ENCODE data around the gene RNASEL. TPM values are rescaled to one million over a fixed set of nuclear protein-coding genes. Genes with fewer than 3 reads are reported as not detected.
A peak's percentile ranks its signal among the peaks of the same experiment; 100 is the strongest.
"Not testable (repeated sequence)": the region's sequence is repeated elsewhere in the genome, so short reads cannot be mapped to it uniquely, and the experiment has no call there.

Gene RNASEL
- 1.6 TPM for polyA plus RNA-seq (2013, experiment 1 of 2; ENCODE audit: insufficient read length)
- 1.9 TPM for polyA plus RNA-seq (2013, experiment 2 of 2; ENCODE audit: insufficient read length)

- peak; percentile 61 for DNase-seq
These were observed at the start of gene RNASEL for GRCh38 chr1:182588500-182589396. Gene RNASEL (minus strand): TSS chr1:182589256. CDS start chr1:182586806, 2,450 bp downstream.

- no peak for DNase-seq
These were observed 48.7 kb upstream of the RNASEL start for GRCh38 chr1:182637769-182638168.

GRCh38 chr1:182635871-182636270 lies 46.8 kb upstream of the RNASEL start:
- no peak for DNase-seq

- no peak for DNase-seq
These were observed 45.4 kb upstream of the RNASEL start for GRCh38 chr1:182634306-182635072.

- no peak for DNase-seq
These were observed 44.7 kb upstream of the RNASEL start for GRCh38 chr1:182633657-182634281.

- no peak for DNase-seq
These were observed 44.0 kb upstream of the RNASEL start for GRCh38 chr1:182633031-182633430.

GRCh38 chr1:182632441-182632857 lies 43.4 kb upstream of the RNASEL start:
- DNase-seq, result not testable (repeated sequence)

GRCh38 chr1:182631954-182632353 lies 42.9 kb upstream of the RNASEL start:
- no peak for DNase-seq

- DNase-seq, result no peak
These were observed 42.1 kb upstream of the RNASEL start for GRCh38 chr1:182631053-182631677.

- DNase-seq, result no peak
These were observed 41.5 kb upstream of the RNASEL start for GRCh38 chr1:182630586-182630985.

- DNase-seq, result no peak
These were observed 40.5 kb upstream of the RNASEL start for GRCh38 chr1:182629499-182630096.

- no peak for DNase-seq
These were observed 40.0 kb upstream of the RNASEL start for GRCh38 chr1:182629080-182629479.

- no peak for DNase-seq
These were observed 39.6 kb upstream of the RNASEL start for GRCh38 chr1:182628657-182629056.

- DNase-seq, result no peak
These were observed 38.6 kb upstream of the RNASEL start for GRCh38 chr1:182627622-182628021.

- DNase-seq, result no peak
These were observed 37.5 kb upstream of the RNASEL start for GRCh38 chr1:182626527-182626926.

- DNase-seq, result peak; percentile 47
These were observed 36.9 kb upstream of the RNASEL start for GRCh38 chr1:182625719-182626504.

- no peak for DNase-seq
These were observed 36.0 kb upstream of the RNASEL start for GRCh38 chr1:182625024-182625423.

- no peak for DNase-seq
These were observed 35.5 kb upstream of the RNASEL start for GRCh38 chr1:182624577-182624976.

- DNase-seq, result no peak
These were observed 34.0 kb upstream of the RNASEL start for GRCh38 chr1:182622901-182623528.

- DNase-seq, result no peak
These were observed 32.9 kb upstream of the RNASEL start for GRCh38 chr1:182621906-182622305.

Data from fibroblast of skin of back (primary cell).